HEK293T (cell line): ENCODE data around the gene ASB18.

Source experiments
- CTCF ChIA-PET: fragments of 350-600 bp; formaldehyde crosslinking; extraction: SDS; loops from one replicate; lab custom pipeline; 2021; ENCODE audit warnings: antibody characterized with exemption, inconsistent platforms; lab: Yijun Ruan, JAX
- POLR2A ChIA-PET: fragments of 350-600 bp; formaldehyde crosslinking; extraction: SDS; loops from one replicate; lab custom pipeline; 2020; ENCODE audit warnings: antibody characterized with exemption, inconsistent platforms; lab: Yijun Ruan, JAX
- DNase-seq: peaks from one replicate; pipeline ENCODE4 v3.0.0; 2012; ENCODE audit warnings: mixed read lengths; ENCODE audit errors: extremely low spot score
- ARNT ChIP-seq: fragments of 450-650 bp; IDR thresholded peaks from 2 replicates; pipeline ENCODE4 v1.6.1; 2017; ENCODE audit warnings: mild to moderate bottlenecking
- BHLHE40 ChIP-seq: fragments of 450-650 bp; IDR thresholded peaks from 2 replicates; pipeline ENCODE4 v1.6.1; 2016; ENCODE audit warnings: mild to moderate bottlenecking, moderate library complexity, borderline replicate concordance
- CTBP1 ChIP-seq: fragments of 450-650 bp; IDR thresholded peaks from 2 replicates; pipeline ENCODE4 v1.6.1; 2016; ENCODE audit warnings: borderline replicate concordance
- ELF4 ChIP-seq: fragments of 450-650 bp; IDR thresholded peaks from 2 replicates; pipeline ENCODE4 v1.6.1; 2017; ENCODE audit warnings: antibody characterized with exemption
- FOXA1 ChIP-seq: fragments of 450-650 bp; IDR thresholded peaks from 2 replicates; pipeline ENCODE4 v1.6.1; 2016; ENCODE audit warnings: mild to moderate bottlenecking
- FOXK2 ChIP-seq: fragments of 450-650 bp; IDR thresholded peaks from 2 replicates; pipeline ENCODE4 v1.6.1; 2016; ENCODE audit warnings: mild to moderate bottlenecking
- FOXM1 ChIP-seq: fragments of 450-650 bp; IDR thresholded peaks from 2 replicates; pipeline ENCODE4 v1.6.1; 2017; ENCODE audit warnings: mild to moderate bottlenecking, borderline replicate concordance
- HDGF ChIP-seq: fragments of 450-650 bp; IDR thresholded peaks from 2 replicates; pipeline ENCODE4 v1.6.1; 2017; ENCODE audit warnings: antibody characterized with exemption, borderline replicate concordance
- L3MBTL2 ChIP-seq: fragments of 450-650 bp; conservative IDR thresholded peaks from 2 replicates; pipeline ENCODE4 v1.6.1; 2016; ENCODE audit warnings: mild to moderate bottlenecking
- LEF1 ChIP-seq: fragments of 450-650 bp; IDR thresholded peaks from 2 replicates; pipeline ENCODE4 v1.6.1; 2017; ENCODE audit warnings: mild to moderate bottlenecking, borderline replicate concordance
- NFRKB ChIP-seq: fragments of 450-650 bp; IDR thresholded peaks from 2 replicates; pipeline ENCODE4 v1.6.1; 2016; ENCODE audit warnings: mild to moderate bottlenecking, moderate library complexity
- SP1 ChIP-seq: fragments of 450-650 bp; IDR thresholded peaks from 2 replicates; pipeline ENCODE4 v1.6.1; 2017
- SUZ12 ChIP-seq: fragments of 450-650 bp; IDR thresholded peaks from 2 replicates; pipeline ENCODE4 v1.6.1; 2016; ENCODE audit warnings: mild to moderate bottlenecking
- TARDBP ChIP-seq: fragments of 450-650 bp; IDR thresholded peaks from 2 replicates; pipeline ENCODE4 v1.6.1; 2016
- ZNF384 ChIP-seq: fragments of 450-650 bp; IDR thresholded peaks from 2 replicates; pipeline ENCODE4 v1.6.1; 2016
- TF ChIP-seq, protein P1 (sequence below): fragments of 450-650 bp; IDR thresholded peaks from 2 replicates; pipeline ENCODE4 v1.6.1; 2016

The ASB18 gene

DNA sequence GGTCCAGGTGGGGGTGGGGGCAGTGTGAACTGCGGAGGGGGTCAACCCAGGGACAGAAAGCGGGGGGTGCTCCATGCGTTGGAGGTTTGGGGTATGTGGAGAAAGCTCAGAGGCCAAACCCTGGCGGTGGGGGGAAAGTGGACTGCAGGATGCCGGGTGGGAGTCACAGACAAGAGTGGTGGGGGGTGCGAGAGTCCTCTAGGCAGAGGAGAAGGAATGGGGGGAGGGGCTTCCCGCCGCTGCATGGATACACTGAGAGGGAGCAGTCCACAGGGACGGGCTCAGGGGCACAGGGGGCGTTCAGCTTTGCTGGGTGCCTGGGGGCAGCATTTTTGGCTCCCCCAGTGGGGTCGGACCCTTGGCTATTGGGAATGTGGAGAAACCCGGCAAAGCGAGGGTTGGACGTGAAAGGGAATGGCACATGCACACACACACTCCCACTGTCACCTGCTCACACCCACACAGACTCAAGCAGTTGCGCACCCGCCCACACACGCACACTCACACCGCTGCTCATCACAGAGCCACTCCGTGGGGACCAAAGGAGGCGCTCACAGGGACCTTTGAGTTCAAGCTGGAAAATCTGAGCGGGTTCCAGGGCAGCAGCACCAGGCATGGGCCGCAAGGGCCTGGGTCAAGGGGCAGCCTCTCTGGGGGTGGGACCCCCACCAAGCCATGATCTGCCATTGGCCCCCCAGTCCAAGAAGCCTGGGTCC, 103.7 kb downstream of the ASB18 start:
- ChIA-PET CTCF (no interaction called here), POLR2A (no interaction called here)
- DNase-seq = no peak
- TF ChIP-seq SUZ12 (no peak), LEF1 (no peak), TARDBP (no peak), CTBP1 (no peak), BHLHE40 (no peak), ELF4 (no peak), ARNT (no peak), HDGF (no peak)

DNA sequence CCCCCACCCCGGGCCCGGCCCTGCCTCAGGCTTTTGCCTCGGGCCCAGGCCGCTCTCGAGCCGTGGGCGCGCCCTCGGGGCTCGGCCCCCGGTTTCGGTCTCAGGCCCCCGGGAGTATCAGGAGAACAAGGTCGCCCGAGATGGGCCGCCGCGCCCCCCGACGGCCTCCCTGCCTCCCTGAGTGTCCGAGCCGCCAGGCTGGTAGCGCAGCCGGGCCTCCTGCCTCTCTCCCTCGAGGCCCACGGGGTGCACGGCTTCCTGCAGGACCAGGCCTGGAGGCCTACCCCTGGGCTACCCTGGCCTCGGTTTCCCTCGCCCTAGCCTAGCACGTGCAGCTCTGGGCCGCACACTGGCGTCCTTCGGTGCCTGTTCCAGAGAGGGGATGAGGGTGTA, 104.4 kb downstream of the ASB18 start:
- CTCF ChIA-PET = no interaction called here
- TF ChIP-seq FOXM1 = no peak
- TF ChIP-seq ELF4 = no peak
- no peak for TF ChIP-seq FOXA1
- TF ChIP-seq, protein P1, sequence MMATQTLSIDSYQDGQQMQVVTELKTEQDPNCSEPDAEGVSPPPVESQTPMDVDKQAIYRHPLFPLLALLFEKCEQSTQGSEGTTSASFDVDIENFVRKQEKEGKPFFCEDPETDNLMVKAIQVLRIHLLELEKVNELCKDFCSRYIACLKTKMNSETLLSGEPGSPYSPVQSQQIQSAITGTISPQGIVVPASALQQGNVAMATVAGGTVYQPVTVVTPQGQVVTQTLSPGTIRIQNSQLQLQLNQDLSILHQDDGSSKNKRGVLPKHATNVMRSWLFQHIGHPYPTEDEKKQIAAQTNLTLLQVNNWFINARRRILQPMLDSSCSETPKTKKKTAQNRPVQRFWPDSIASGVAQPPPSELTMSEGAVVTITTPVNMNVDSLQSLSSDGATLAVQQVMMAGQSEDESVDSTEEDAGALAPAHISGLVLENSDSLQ = no peak
- TF ChIP-seq TARDBP = no peak
- TF ChIP-seq L3MBTL2 = no peak
- TF ChIP-seq NFRKB = no peak
- no peak for TF ChIP-seq ARNT
- no peak for TF ChIP-seq HDGF
- TF ChIP-seq SP1 = no peak
- no peak for TF ChIP-seq FOXK2
- TF ChIP-seq SUZ12 = no peak
- no peak for TF ChIP-seq CTBP1
- TF ChIP-seq BHLHE40 = no peak
- TF ChIP-seq LEF1 = no peak
- no peak for TF ChIP-seq ZNF384
- POLR2A ChIA-PET = no interaction called here
- DNase-seq = no peak

DNA sequence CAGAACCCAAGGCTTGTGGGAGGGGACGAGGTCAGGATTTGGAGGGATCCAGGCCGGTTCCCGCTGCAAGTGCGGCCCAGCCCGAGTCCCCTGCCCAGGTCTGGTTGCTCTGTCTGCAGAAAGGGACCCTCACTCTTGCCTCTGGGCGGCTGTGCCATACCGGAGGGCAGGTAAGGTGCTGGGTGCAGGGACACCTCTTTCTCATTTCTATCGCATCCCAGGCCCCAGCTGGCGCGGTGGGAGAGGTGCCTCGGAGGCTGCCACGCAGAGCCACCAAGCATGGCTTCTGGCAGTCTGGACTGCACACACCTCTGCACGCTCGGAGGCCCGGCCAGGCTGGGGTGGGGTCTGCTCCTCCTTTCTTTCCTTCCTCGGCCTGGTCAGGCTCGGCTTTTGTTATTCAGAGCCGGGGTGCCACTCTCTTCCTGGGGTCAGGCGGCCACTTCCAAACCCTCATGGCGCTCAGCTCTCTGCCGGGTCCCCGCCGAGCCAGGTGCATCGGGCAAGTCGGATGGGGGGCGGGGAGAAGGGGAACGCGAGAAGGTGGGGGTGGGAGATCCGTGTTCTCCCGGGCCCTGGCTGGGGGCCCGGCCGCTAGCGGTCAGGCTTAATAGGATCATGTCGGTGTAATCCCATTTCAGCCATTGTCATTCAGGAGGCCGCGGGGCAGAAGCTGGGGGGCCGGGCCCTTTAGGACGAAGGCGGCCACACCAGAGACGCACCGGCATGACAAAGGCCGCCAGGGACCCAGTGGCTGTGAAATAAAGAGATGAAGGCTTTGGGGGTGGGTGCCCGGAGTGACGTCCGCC, 105.0 kb downstream of the ASB18 start:
- CTCF ChIA-PET = no interaction called here
- POLR2A ChIA-PET = no interaction called here
- no peak for DNase-seq
- no peak for TF ChIP-seq SP1
- TF ChIP-seq, protein P1 = no peak
- TF ChIP-seq FOXK2 = no peak
- no peak for TF ChIP-seq FOXM1
- TF ChIP-seq CTBP1 = no peak
- no peak for TF ChIP-seq L3MBTL2
- TF ChIP-seq BHLHE40 = no peak
- TF ChIP-seq ELF4 = no peak
- no peak for TF ChIP-seq SUZ12
- TF ChIP-seq LEF1 = no peak
- no peak for TF ChIP-seq NFRKB

DNA sequence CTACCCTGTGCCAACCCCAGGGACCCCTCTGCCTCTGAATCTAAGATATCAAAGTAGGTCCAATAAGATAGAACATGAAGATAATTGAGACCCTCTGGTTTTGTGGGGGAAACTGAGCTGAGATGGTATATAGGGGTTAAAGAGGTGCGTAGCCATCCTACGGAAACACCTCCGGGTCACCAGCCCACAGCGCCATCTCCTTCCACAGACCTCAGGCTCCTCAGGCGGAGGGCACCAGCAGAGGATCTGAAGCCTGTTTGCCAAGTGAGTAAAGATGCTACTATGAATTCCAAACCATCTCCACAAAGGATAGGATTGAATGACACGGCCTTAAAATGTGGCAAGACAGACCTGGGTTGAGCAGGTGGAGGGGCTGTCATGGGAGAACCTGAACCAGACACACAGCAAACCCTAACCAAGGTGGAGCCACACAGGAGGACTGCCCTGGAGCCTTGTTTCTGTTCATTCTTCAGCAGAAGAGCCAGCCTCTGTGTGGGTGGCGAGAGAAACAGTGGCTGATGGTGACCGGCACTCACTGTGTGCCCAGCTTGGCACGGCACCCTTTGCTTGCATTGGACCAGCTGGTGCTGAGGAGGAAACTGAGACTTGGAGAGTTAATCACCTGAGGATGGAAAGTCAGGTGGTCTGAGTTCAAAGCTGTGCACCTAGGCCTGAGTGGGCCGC, 106.2 kb downstream of the ASB18 start:
- ChIA-PET CTCF (no interaction called here), POLR2A (no interaction called here)
- TF ChIP-seq FOXM1 (no peak), FOXA1 (no peak), ZNF384 (no peak), BHLHE40 (no peak), L3MBTL2 (no peak), ELF4 (no peak), TARDBP (no peak), NFRKB (no peak), CTBP1 (no peak), SP1 (no peak), SUZ12 (no peak), ARNT (no peak)
- TF ChIP-seq, protein P1 = no peak
- DNase-seq = no peak

DNA sequence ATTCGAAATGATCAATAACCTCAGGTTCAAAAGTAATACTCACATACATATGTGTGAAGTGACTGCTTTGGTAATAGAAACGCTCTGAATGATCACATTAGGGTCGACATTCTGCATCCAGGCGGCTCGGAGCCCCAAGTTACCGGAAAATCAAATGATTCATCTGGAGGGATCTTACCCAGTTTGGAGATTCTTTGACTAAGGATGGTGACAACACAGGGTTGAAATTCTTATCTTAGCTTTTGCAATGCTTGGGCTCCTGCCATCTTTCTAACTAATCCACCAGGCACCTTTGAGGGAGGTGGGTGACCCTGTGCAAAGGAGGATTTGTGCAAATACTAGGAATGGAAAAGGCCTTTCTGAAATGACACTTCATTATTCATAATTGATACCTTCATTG, 106.8 kb downstream of the ASB18 start:
- TF ChIP-seq NFRKB (no peak), L3MBTL2 (no peak)
- ChIA-PET CTCF (no interaction called here), POLR2A (no interaction called here)
- DNase-seq = no peak

DNA sequence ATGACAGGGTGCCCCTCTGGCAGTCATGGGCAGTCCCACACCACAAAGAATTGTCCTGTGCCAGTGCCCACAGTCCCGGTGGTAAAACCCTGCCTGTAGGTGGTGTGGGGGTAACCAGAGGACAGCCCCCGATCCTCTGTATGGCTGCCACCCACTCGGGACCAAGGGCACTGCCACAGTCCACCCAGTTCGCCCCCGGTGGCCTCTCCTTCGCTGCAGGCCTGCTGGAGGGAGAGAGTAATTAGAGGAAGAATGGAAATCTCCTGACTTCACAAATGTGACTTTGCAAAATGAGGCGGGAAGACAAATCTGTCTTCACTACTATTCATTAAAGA, 107.4 kb downstream of the ASB18 start:
- no peak for DNase-seq
- TF ChIP-seq CTBP1 (no peak), FOXM1 (no peak), SUZ12 (no peak), L3MBTL2 (no peak), FOXK2 (no peak), HDGF (no peak), ARNT (no peak), ELF4 (no peak)
- TF ChIP-seq, protein P1 = no peak
- ChIA-PET CTCF (no interaction called here), POLR2A (no interaction called here)
